Measurements from ENCODE around the gene NKRF.

The NKRF gene

GRCh38 chrX:119607018-119607389, 780 bp upstream of the NKRF start:
- peaks cover 0 to 13% of the 10 kb centered on the region in 2 experiments; a peak in 1 of 3 replicates for H3K36me3 ChIP-seq (ENCODE audit: control insufficient read depth in 2 of 2, insufficient read depth in 1 of 2, low read length in 2 of 2)
- H3K27ac ChIP-seq (ENCODE audit: extremely low read depth, low read depth, low read length) = no peak overlapping the region; the same call in 1 of the 2 replicates
- TF ChIP-seq ZNF132 (tag by site-specific recombination; IDR thresholded peaks at IDR 0.05; ENCODE audit: borderline replicate concordance) = no peak
- no peak for TF ChIP-seq ZBTB10 (tag by site-specific recombination; IDR thresholded peaks at IDR 0.05)
- no peak for TF ChIP-seq SCRT2 (tag by site-specific recombination; IDR thresholded peaks at IDR 0.05)
- no peak for TF ChIP-seq ZNF311 (tag by site-specific recombination; IDR thresholded peaks at IDR 0.05; ENCODE audit: borderline replicate concordance)
- no peak for TF ChIP-seq REST (tag by site-specific recombination; IDR thresholded peaks at IDR 0.05)
- no peak for TF ChIP-seq ZNF174 (tag by site-specific recombination; IDR thresholded peaks at IDR 0.05)
- TF ChIP-seq ZNF548 (tag by site-specific recombination; IDR thresholded peaks at IDR 0.05) = no peak
- no peak for TF ChIP-seq OSR2 (tag by site-specific recombination; IDR thresholded peaks at IDR 0.05)
- TF ChIP-seq ZBTB20 (tag by site-specific recombination; IDR thresholded peaks at IDR 0.05) = no peak
- TF ChIP-seq ZNF571 (tag by site-specific recombination; IDR thresholded peaks at IDR 0.05) = no peak
- no peak for TF ChIP-seq ZNF670 (tag by site-specific recombination; IDR thresholded peaks at IDR 0.05; ENCODE audit: low read depth)
- TF ChIP-seq ZNF157 (tag by site-specific recombination; IDR thresholded peaks at IDR 0.05) = no peak
- no peak for TF ChIP-seq ZNF488 (tag by site-specific recombination; IDR thresholded peaks at IDR 0.05)
- TF ChIP-seq ZFP3 (tag by site-specific recombination; IDR thresholded peaks at IDR 0.05; ENCODE audit: low read depth) = no peak
- no peak for TF ChIP-seq ZSCAN16 (tag by site-specific recombination; IDR thresholded peaks at IDR 0.05)
- TF ChIP-seq GLI4 (tag by site-specific recombination; IDR thresholded peaks at IDR 0.05) = no peak
- TF ChIP-seq BCL11B (tag by site-specific recombination; IDR thresholded peaks at IDR 0.05; ENCODE audit: low read depth) = no peak
- no peak for TF ChIP-seq ZNF514 (tag by site-specific recombination; IDR thresholded peaks at IDR 0.05)
- TF ChIP-seq EGR2 (tag by site-specific recombination; IDR thresholded peaks at IDR 0.05; ENCODE audit: low read depth) = no peak
- ChIA-PET POLR2A (interaction anchor here (1.2 to 2.7 kb wide), 2 partner anchors 18 to 151 kb away, joined by 3 to 19 read pairs; partner anchors contain the start of gene SOWAHD), CTCF (no interaction called here)
- no peaks in the 10 kb centered on the region for H3K9me3 ChIP-seq (ENCODE audit: control insufficient read depth, insufficient read depth, low read depth, low read length)
- no peaks in the 10 kb centered on the region for H3K4me1 ChIP-seq (ENCODE audit: control insufficient read depth, insufficient read depth, low read length)
- H3K4me3 ChIP-seq (ENCODE audit: low read depth, low read length) = no peak overlapping the region

Data from HEK293 (cell line).